VCaP (cell line): ENCODE data around the gene PTPRT.

Experiments
- H3K27ac ChIP-seq: fragments of 450-650 bp; 2 replicates; pipeline ENCODE4 v1.5.1; 2017
- CTCF ChIP-seq: fragments of 450-650 bp; conservative IDR thresholded peaks from 2 replicates; pipeline ENCODE4 v1.5.1; 2017; ENCODE audit warnings: mild to moderate bottlenecking, moderate library complexity

PTPRT gene

GRCh38 chr20:42099101-42099500 is 1090.6 kb downstream of the PTPRT start:
- no peak for TF ChIP-seq CTCF
- no peak overlapping the region for H3K27ac ChIP-seq

- TF ChIP-seq CTCF = no peak
- no peak overlapping the region for H3K27ac ChIP-seq
These were observed 1091.3 kb downstream of the PTPRT start for GRCh38 chr20:42098418-42098817.

- H3K27ac ChIP-seq = no peak overlapping the region
- TF ChIP-seq CTCF = no peak
These were observed 1092.0 kb downstream of the PTPRT start for GRCh38 chr20:42097741-42098140.

GRCh38 chr20:42095221-42095620 is 1094.5 kb downstream of the PTPRT start:
- H3K27ac ChIP-seq = no peak overlapping the region
- no peak for TF ChIP-seq CTCF

- no peak overlapping the region for H3K27ac ChIP-seq
- TF ChIP-seq CTCF = no peak
These were observed 1095.9 kb downstream of the PTPRT start for GRCh38 chr20:42093542-42094440.

- H3K27ac ChIP-seq = no peak overlapping the region
- no peak for TF ChIP-seq CTCF
These were observed 1096.7 kb downstream of the PTPRT start for GRCh38 chr20:42093041-42093440.

GRCh38 chr20:42085366-42085765 is 1104.3 kb downstream of the PTPRT start:
- no peak for TF ChIP-seq CTCF
- no peak overlapping the region for H3K27ac ChIP-seq
